ENCODE measurements around the gene ATP2C1. TPM values are rescaled to one million over a fixed set of nuclear protein-coding genes. Genes with fewer than 3 reads are reported as not detected.

The ATP2C1 gene
- total and polyA plus RNA-seq, 2 experiments from 2014 or later = 28.1 to 75.7 TPM

DNA sequence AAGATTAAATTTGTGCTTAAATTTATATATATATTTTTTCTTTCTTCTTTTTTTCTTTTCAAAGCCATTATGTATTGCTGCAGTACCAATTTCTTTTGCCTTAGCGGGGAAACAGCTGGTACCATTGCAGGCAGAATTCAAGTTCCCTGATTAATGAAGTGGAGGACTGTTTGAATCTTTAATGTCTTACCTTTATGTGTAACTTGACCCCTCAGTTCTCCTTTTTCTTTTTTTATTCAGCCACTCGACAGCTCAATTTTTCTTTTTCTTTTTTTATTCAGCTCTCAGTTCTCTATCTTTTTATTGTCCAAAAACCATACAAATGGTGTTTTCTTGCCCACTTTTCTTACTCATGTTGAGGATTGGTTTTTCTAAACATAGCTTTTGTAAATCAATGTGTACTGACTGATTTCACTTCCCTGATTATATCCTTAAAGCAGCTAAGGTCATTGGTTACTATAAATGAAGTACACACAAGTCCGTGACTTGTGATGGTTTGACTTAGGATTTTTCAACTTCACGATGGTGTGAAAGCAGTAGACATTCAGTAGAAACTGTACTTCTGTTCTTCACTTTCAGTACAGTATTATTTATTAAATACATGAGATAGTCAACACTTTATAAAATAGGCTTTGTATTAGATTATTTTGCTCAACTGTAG lies 22.8 kb downstream of the ATP2C1 start:
- Histone ChIP-seq H3K79me2 (replicated peaks; ENCODE audit: insufficient read depth) (peaks cover 88% of the 10 kb centered on the region), H3K4me3 (no peak overlapping the region), H3K4me2 (no peak overlapping the region), H3K27ac (ENCODE audit: low read depth) (no peak overlapping the region), H3K9me2 (ENCODE audit: insufficient read depth) (no peaks in the 10 kb centered on the region), H2AFZ (no peak overlapping the region), H3K4me1 (ENCODE audit: insufficient read depth) (no peaks in the 10 kb centered on the region), H3K36me3 (ENCODE audit: insufficient read depth) (no peaks in the 10 kb centered on the region), H3F3A (replicated peaks; ENCODE audit: low read depth) (no peaks in the 10 kb centered on the region), H3K27me3 (ENCODE audit: insufficient read depth) (no peaks in the 10 kb centered on the region), H4K20me1 (replicated peaks; ENCODE audit: insufficient read depth) (no peaks in the 10 kb centered on the region)
- no peak overlapping the region for H3K4me3 Mint-ChIP-seq
- H3K27me3 Mint-ChIP-seq (ENCODE audit: insufficient read depth, low read depth, poor library complexity) = no peaks in the 10 kb centered on the region
- ATAC-seq = no peak
- no peaks in the 10 kb centered on the region; the same call in 2 of the 3 replicates for H3K9me3 Mint-ChIP-seq
- TF ChIP-seq, protein P1, sequence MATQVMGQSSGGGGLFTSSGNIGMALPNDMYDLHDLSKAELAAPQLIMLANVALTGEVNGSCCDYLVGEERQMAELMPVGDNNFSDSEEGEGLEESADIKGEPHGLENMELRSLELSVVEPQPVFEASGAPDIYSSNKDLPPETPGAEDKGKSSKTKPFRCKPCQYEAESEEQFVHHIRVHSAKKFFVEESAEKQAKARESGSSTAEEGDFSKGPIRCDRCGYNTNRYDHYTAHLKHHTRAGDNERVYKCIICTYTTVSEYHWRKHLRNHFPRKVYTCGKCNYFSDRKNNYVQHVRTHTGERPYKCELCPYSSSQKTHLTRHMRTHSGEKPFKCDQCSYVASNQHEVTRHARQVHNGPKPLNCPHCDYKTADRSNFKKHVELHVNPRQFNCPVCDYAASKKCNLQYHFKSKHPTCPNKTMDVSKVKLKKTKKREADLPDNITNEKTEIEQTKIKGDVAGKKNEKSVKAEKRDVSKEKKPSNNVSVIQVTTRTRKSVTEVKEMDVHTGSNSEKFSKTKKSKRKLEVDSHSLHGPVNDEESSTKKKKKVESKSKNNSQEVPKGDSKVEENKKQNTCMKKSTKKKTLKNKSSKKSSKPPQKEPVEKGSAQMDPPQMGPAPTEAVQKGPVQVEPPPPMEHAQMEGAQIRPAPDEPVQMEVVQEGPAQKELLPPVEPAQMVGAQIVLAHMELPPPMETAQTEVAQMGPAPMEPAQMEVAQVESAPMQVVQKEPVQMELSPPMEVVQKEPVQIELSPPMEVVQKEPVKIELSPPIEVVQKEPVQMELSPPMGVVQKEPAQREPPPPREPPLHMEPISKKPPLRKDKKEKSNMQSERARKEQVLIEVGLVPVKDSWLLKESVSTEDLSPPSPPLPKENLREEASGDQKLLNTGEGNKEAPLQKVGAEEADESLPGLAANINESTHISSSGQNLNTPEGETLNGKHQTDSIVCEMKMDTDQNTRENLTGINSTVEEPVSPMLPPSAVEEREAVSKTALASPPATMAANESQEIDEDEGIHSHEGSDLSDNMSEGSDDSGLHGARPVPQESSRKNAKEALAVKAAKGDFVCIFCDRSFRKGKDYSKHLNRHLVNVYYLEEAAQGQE (IDR thresholded peaks at IDR 0.05; ENCODE audit: unreplicated experiment) = no peak
- no peak for TF ChIP-seq EZH2 (IDR thresholded peaks at IDR 0.05; ENCODE audit: low read depth, unreplicated experiment)
- TF ChIP-seq JUNB (IDR thresholded peaks at IDR 0.05; ENCODE audit: unreplicated experiment) = no peak
- no peak for TF ChIP-seq ZNF114 (CRISPR knock-in tag; IDR thresholded peaks at IDR 0.05)
- TF ChIP-seq CREB1 (CRISPR knock-in tag; IDR thresholded peaks at IDR 0.05; ENCODE audit: low read depth) = no peak
- TF ChIP-seq, protein P2, sequence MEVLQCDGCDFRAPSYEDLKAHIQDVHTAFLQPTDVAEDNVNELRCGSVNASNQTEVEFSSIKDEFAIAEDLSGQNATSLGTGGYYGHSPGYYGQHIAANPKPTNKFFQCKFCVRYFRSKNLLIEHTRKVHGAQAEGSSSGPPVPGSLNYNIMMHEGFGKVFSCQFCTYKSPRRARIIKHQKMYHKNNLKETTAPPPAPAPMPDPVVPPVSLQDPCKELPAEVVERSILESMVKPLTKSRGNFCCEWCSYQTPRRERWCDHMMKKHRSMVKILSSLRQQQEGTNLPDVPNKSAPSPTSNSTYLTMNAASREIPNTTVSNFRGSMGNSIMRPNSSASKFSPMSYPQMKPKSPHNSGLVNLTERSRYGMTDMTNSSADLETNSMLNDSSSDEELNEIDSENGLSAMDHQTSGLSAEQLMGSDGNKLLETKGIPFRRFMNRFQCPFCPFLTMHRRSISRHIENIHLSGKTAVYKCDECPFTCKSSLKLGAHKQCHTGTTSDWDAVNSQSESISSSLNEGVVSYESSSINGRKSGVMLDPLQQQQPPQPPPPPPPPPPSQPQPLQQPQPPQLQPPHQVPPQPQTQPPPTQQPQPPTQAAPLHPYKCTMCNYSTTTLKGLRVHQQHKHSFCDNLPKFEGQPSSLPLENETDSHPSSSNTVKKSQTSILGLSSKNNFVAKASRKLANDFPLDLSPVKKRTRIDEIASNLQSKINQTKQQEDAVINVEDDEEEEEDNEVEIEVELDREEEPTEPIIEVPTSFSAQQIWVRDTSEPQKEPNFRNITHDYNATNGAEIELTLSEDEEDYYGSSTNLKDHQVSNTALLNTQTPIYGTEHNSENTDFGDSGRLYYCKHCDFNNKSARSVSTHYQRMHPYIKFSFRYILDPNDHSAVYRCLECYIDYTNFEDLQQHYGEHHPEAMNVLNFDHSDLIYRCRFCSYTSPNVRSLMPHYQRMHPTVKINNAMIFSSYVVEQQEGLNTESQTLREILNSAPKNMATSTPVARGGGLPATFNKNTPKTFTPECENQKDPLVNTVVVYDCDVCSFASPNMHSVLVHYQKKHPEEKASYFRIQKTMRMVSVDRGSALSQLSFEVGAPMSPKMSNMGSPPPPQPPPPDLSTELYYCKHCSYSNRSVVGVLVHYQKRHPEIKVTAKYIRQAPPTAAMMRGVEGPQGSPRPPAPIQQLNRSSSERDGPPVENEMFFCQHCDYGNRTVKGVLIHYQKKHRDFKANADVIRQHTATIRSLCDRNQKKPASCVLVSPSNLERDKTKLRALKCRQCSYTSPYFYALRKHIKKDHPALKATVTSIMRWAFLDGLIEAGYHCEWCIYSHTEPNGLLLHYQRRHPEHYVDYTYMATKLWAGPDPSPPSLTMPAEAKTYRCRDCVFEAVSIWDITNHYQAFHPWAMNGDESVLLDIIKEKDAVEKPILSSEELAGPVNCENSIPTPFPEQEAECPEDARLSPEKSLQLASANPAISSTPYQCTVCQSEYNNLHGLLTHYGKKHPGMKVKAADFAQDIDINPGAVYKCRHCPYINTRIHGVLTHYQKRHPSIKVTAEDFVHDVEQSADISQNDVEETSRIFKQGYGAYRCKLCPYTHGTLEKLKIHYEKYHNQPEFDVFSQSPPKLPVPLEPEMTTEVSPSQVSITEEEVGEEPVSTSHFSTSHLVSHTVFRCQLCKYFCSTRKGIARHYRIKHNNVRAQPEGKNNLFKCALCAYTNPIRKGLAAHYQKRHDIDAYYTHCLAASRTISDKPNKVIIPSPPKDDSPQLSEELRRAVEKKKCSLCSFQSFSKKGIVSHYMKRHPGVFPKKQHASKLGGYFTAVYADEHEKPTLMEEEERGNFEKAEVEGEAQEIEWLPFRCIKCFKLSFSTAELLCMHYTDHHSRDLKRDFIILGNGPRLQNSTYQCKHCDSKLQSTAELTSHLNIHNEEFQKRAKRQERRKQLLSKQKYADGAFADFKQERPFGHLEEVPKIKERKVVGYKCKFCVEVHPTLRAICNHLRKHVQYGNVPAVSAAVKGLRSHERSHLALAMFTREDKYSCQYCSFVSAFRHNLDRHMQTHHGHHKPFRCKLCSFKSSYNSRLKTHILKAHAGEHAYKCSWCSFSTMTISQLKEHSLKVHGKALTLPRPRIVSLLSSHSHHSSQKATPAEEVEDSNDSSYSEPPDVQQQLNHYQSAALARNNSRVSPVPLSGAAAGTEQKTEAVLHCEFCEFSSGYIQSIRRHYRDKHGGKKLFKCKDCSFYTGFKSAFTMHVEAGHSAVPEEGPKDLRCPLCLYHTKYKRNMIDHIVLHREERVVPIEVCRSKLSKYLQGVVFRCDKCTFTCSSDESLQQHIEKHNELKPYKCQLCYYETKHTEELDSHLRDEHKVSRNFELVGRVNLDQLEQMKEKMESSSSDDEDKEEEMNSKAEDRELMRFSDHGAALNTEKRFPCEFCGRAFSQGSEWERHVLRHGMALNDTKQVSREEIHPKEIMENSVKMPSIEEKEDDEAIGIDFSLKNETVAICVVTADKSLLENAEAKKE (CRISPR knock-in tag; IDR thresholded peaks at IDR 0.05) = no peak
- no peak for TF ChIP-seq EZH2phosphoT487 (IDR thresholded peaks at IDR 0.05; ENCODE audit: unreplicated experiment)
- no peak for TF ChIP-seq ZNF331 (CRISPR knock-in tag; IDR thresholded peaks at IDR 0.05; ENCODE audit: low read depth)
- no peak for TF ChIP-seq POLR2AphosphoS5 (IDR thresholded peaks at IDR 0.05; ENCODE audit: low read depth)
- TF ChIP-seq STAT1 (IDR thresholded peaks at IDR 0.05; ENCODE audit: unreplicated experiment) = no peak
- TF ChIP-seq, protein P3, sequence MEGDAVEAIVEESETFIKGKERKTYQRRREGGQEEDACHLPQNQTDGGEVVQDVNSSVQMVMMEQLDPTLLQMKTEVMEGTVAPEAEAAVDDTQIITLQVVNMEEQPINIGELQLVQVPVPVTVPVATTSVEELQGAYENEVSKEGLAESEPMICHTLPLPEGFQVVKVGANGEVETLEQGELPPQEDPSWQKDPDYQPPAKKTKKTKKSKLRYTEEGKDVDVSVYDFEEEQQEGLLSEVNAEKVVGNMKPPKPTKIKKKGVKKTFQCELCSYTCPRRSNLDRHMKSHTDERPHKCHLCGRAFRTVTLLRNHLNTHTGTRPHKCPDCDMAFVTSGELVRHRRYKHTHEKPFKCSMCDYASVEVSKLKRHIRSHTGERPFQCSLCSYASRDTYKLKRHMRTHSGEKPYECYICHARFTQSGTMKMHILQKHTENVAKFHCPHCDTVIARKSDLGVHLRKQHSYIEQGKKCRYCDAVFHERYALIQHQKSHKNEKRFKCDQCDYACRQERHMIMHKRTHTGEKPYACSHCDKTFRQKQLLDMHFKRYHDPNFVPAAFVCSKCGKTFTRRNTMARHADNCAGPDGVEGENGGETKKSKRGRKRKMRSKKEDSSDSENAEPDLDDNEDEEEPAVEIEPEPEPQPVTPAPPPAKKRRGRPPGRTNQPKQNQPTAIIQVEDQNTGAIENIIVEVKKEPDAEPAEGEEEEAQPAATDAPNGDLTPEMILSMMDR (conservative IDR thresholded peaks at IDR 0.05; ENCODE audit: low read depth in 2 of 2) = no peak
- TF ChIP-seq NANOG (IDR thresholded peaks at IDR 0.05; ENCODE audit: borderline replicate concordance) = no peak
- no peak overlapping the region for H3K27ac Mint-ChIP-seq
- peaks cover 20% of the 10 kb centered on the region; the same call in 2 of the 3 replicates for H3K36me3 Mint-ChIP-seq (ENCODE audit: low read depth)
- peaks cover 5% of the 10 kb centered on the region; the same call in 2 of the 3 replicates for H3K4me1 Mint-ChIP-seq
- DNase-seq (ENCODE audit: low spot score) = no peak

Measured in GM23338 (cell line).